A549 treated with AZD9567 at 1 μM for 4 hours (cell line): ENCODE measurements around the gene CLDN22. TPM values are rescaled to one million over a fixed set of nuclear protein-coding genes. Genes with fewer than 3 reads are reported as not detected.

Experiments used
- total RNA-seq: library from RNA; stranded (reverse); fragments of 200-300 nt; extraction: Qiagen RNA extraction; gene quantifications from 5 replicates; pipeline ENCODE4 v1.2.3, GENCODE V29; 2022; ENCODE audit not compliant: insufficient read depth

The CLDN22 gene
- total RNA-seq = not detected in 5 replicates

DNA sequence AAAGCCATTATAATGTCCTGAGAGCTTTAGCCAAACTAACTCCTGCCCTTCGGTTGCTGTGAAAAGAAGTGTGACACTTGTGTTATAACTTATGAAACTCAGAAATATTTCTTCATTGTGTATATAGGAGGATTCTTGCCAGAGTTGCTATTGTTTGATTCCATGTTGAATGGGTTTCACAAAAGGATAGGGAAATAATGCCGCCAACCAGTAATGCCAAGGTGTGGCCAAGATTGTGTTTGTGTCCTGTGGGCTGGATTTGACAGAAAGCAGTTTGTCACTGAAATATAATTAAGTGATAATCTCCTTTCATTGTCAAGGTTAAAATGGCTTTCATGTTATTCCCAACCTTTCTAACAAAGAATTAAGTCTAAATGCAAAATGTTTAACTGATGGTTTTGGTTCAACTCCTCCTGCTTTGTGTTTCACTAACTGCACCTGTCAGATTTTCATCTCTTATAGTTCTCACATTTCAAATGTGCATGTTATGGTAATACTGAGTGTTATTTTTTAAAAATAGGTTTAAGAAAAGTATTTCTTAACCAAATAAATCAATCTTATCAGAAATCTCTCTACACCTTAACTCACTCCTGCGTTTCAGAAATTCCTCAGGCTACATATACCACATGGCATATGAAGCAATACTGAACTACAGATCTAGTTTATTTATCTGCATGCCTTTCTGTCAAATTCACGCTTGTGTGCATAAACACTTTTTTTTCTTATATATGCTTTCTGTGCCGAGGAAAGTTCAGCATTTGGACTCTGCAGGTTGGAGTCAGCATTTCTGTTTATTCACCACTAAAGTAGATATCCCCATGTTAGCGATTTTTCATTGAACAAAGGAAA, at the start of gene CLDN22:
CLDN22 (minus strand) TSS at position 66 of the 849 bp plus-strand sequence; CDS start at position 8, 58 bp downstream.

DNA sequence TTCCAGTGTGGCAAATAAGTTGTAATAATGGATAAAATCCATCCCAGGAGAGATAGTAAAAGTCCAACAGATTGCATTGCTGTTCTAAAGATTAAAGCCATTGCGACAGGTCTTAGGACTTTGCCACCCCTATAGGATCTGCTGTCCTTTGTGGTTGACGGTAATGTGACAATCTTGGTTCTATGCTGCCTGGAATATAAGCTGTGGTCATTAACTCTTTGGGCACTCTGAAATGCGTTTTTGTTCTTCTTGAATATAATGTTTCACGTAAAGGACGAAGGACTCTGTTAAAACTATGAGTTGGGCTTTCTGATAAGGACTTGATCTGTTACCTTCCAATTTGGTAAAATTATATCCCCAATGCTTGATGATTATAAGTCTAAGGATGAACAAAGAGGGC, 2.2 kb upstream of the CLDN22 start, which contains the start of gene CLDN24:
CLDN24 (minus strand) TSS at position 101 of the 400 bp plus-strand sequence; CDS start at position 101, 0 bp downstream.

Other genes starting within 250 kb of the CLDN22 start
- 11.5 to 17.9 TPM (median 16.6 TPM) in 5 replicates for gene WWC2, start 221.0 kb downstream of the CLDN22 start, total RNA-seq
- gene CLDN24, start 2.1 kb upstream of the CLDN22 start, total RNA-seq = not detected in 5 replicates
- 9.7 to 19.8 TPM (median 11.9 TPM) in 5 replicates for gene CDKN2AIP, start 124.4 kb upstream of the CLDN22 start, total RNA-seq
- 10.1 to 11.8 TPM (median 11.2 TPM) in 5 replicates for gene ING2, start 184.8 kb upstream of the CLDN22 start, total RNA-seq